Measurements from ENCODE around the gene DDX51. TPM values are rescaled to one million over a fixed set of nuclear protein-coding genes. Genes with fewer than 3 reads are reported as not detected.

The DDX51 gene
- polyA plus RNA-seq, 2 of the 4 experiments (the other 2 are of a cell fraction): 10.2 to 22.6 TPM

DNA sequence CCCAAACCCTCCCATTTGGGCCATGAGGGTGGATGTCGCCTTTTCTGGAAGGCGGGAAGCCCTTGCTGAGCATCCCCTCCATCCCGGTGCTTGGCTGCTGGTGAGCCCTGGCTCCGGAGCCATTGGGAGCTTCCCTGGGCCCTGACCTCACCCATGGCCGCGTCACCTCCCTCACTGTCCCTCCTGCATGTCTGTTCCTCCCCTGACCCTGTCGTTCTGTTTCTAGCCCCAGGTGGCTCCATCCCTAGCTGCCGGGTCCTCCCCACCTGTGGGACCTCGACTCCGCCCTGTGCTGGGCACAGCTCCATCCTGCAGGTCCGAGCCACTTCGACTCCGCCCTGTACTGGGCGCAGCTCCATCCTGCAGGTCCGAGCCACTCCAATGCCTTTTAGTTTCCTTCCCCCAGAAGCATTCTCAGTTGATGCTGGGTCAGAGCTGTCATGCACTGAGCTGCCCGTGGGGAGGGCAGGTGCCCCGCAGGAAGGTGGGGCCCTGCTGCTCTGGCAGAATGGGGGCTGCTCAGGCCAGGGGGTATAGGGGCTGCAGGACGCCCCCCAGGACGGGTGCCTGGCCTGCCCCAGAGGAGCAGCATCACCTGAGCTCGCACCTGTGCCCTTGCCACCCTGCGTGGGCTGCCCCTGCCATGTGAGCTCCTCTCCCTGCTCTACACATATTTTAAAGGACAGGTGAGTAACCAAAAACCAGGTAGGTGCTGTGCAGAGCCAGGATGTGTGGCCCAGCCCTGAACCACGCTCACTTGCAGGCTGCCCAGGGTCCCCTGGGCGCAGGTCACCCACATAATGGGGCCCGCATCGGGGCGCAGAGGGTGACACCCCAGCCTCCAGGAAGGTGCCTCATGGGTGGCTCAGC, 19.2 kb upstream of the DDX51 start:
- no peak overlapping the region for H3K27ac ChIP-seq
- H3K4me3 ChIP-seq: no peak overlapping the region
- DNase-seq (ENCODE audit: low read depth in 1 of 2, low spot score in 1 of 2) (no peak), FAIRE-seq (no peak), ATAC-seq (peak; percentile 31 to 56)
- ChIA-PET CTCF (interaction anchor here (0.8 to 3.5 kb wide), 6 partner anchors 10 to 251 kb away, joined by 3 to 18 read pairs (median 5); no protein-coding TSS in a partner anchor), POLR2A (no interaction called here)
- peaks cover 11% of the 10 kb centered on the region for H3K4me1 ChIP-seq
- no peaks in the 10 kb centered on the region for H3K9me3 ChIP-seq
- peak overlapping the region; percentile 65 for H3K4me2 ChIP-seq
- 50% methylated on average over 26 of the region's 26 CpGs for WGBS (ENCODE audit: missing lambda C conversion rate)
- TF ChIP-seq, protein P1, sequence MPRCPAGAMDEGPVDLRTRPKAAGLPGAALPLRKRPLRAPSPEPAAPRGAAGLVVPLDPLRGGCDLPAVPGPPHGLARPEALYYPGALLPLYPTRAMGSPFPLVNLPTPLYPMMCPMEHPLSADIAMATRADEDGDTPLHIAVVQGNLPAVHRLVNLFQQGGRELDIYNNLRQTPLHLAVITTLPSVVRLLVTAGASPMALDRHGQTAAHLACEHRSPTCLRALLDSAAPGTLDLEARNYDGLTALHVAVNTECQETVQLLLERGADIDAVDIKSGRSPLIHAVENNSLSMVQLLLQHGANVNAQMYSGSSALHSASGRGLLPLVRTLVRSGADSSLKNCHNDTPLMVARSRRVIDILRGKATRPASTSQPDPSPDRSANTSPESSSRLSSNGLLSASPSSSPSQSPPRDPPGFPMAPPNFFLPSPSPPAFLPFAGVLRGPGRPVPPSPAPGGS (IDR thresholded peaks at IDR 0.05): no peak
- TF ChIP-seq ZFP36 (IDR thresholded peaks at IDR 0.05; ENCODE audit: borderline replicate concordance, partially characterized antibody): no peak
- TF ChIP-seq POLR2A (IDR thresholded peaks at IDR 0.05; ENCODE audit: low read length): 0 out of 2 replicates have a peak, but pooled peaks have one; percentile 20

DNA sequence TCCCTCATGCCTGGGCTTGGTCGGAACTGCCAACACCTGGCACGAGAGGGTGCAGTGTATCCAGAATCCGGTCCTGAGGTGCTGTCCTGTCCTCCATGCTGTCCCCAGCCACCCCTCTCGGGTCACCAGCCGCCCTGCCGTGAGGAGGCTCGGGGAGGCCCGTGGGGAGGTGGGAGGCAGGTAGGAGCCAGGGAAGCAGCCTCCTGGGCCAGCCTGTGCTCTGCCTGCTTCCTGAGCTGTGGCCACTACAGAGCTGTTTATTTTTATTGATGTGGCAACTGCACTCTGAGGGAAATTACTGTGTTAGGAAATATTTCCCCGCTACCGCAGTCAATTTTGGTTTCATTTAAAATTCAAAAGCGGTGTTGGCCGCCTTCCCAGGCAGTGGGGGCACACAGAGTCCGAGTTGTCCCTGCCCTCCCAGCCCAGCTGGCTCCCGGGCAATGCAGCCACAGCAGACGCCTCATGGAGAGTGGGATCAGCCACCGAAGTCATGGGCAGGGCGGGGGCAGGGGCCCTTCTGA, 18.5 kb upstream of the DDX51 start:
- H3K4me3 ChIP-seq: no peak overlapping the region
- 0 out of 6 replicates have a peak overlapping the region, but pooled peaks of 1 of the 2 experiments have one; percentile 3 for H3K27ac ChIP-seq
- FAIRE-seq: no peak
- no peak for DNase-seq (ENCODE audit: low read depth in 1 of 2, low spot score in 1 of 2)
- peak overlapping the region; percentile 65 for H3K4me2 ChIP-seq
- H3K4me1 ChIP-seq: peaks cover 11% of the 10 kb centered on the region
- peak; percentile 31 to 67 for ATAC-seq
- TF ChIP-seq, protein P2, sequence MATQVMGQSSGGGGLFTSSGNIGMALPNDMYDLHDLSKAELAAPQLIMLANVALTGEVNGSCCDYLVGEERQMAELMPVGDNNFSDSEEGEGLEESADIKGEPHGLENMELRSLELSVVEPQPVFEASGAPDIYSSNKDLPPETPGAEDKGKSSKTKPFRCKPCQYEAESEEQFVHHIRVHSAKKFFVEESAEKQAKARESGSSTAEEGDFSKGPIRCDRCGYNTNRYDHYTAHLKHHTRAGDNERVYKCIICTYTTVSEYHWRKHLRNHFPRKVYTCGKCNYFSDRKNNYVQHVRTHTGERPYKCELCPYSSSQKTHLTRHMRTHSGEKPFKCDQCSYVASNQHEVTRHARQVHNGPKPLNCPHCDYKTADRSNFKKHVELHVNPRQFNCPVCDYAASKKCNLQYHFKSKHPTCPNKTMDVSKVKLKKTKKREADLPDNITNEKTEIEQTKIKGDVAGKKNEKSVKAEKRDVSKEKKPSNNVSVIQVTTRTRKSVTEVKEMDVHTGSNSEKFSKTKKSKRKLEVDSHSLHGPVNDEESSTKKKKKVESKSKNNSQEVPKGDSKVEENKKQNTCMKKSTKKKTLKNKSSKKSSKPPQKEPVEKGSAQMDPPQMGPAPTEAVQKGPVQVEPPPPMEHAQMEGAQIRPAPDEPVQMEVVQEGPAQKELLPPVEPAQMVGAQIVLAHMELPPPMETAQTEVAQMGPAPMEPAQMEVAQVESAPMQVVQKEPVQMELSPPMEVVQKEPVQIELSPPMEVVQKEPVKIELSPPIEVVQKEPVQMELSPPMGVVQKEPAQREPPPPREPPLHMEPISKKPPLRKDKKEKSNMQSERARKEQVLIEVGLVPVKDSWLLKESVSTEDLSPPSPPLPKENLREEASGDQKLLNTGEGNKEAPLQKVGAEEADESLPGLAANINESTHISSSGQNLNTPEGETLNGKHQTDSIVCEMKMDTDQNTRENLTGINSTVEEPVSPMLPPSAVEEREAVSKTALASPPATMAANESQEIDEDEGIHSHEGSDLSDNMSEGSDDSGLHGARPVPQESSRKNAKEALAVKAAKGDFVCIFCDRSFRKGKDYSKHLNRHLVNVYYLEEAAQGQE (IDR thresholded peaks at IDR 0.05): no peak
- TF ChIP-seq CHD4 (IDR thresholded peaks at IDR 0.05; ENCODE audit: borderline replicate concordance) (no peak), EHF (CRISPR knock-in tag; IDR thresholded peaks at IDR 0.05) (no peak), HDAC2 (IDR thresholded peaks at IDR 0.05) (no peak), SMC3 (IDR thresholded peaks at IDR 0.05) (no peak), TP53 (CRISPR knock-in tag; IDR thresholded peaks at IDR 0.05) (no peak), NFE2L2 (conservative IDR thresholded peaks at IDR 0.05; ENCODE audit: low read length) (no peak), RAD21 (conservative IDR thresholded peaks at IDR 0.05 in 1 of 2, IDR thresholded peaks at IDR 0.05 in 1 of 2) (no peak)
- TF ChIP-seq, protein P3, sequence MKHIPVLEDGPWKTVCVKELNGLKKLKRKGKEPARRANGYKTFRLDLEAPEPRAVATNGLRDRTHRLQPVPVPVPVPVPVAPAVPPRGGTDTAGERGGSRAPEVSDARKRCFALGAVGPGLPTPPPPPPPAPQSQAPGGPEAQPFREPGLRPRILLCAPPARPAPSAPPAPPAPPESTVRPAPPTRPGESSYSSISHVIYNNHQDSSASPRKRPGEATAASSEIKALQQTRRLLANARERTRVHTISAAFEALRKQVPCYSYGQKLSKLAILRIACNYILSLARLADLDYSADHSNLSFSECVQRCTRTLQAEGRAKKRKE (CRISPR knock-in tag; IDR thresholded peaks at IDR 0.05; ENCODE audit: low read depth): no peak
- ChIA-PET POLR2A (no interaction called here), CTCF (interaction anchor here (0.8 to 3.5 kb wide), 6 partner anchors 9 to 252 kb away, joined by 3 to 18 read pairs (median 5); no protein-coding TSS in a partner anchor)
- no peaks in the 10 kb centered on the region for H3K9me3 ChIP-seq
- 26% methylated on average over 10 of the region's 17 CpGs for WGBS (ENCODE audit: missing lambda C conversion rate)

DNA sequence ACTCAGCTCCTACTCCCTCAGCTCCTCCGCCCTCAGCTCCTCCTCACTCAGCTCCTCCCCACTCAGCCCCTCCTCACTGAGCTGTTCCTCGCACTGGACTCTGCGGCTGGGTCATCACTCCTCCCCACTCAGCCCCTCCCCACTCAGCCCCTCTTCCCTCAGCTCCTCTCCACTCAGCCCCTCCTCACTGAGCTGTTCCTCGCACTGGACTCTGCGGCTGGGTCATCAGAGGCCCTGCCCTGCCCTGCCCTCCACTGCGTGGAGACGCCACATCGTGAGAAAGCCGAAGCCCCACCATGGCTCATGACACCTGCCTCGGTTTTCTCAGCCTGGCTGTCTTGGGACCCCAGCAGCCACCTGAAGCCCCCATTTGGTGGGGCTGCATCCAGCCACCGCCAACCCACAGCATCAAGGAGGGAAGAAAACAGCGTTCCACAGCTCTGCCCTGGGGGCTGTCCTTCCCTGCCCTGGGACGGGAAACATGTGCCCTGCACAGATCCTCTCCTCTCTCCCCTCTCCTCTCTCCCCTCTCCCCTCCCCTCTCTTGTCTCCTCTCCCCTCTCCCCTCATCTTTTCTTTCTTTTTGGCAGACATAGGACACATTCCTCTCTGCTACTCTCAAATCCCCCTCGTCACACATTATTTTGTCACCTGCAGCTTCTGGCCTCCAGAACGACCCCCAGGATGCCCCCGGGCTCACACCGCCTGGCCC, 17.8 kb upstream of the DDX51 start:
- CTCF ChIA-PET: interaction anchor here (1.2 to 3.5 kb wide), 4 partner anchors 8 to 252 kb away, joined by 3 to 18 read pairs (median 8); no protein-coding TSS in a partner anchor
- TF ChIP-seq CHD4 (IDR thresholded peaks at IDR 0.05; ENCODE audit: borderline replicate concordance): no peak
- TF ChIP-seq POLR2A (IDR thresholded peaks at IDR 0.05; ENCODE audit: low read length): no peak
- TF ChIP-seq, protein P4, sequence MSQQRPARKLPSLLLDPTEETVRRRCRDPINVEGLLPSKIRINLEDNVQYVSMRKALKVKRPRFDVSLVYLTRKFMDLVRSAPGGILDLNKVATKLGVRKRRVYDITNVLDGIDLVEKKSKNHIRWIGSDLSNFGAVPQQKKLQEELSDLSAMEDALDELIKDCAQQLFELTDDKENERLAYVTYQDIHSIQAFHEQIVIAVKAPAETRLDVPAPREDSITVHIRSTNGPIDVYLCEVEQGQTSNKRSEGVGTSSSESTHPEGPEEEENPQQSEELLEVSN (IDR thresholded peaks at IDR 0.05; ENCODE audit: borderline replicate concordance, low read depth): no peak
- TF ChIP-seq ZFP36 (IDR thresholded peaks at IDR 0.05; ENCODE audit: borderline replicate concordance, partially characterized antibody): no peak
- no peak for TF ChIP-seq FOSB (CRISPR knock-in tag; IDR thresholded peaks at IDR 0.05)
- TF ChIP-seq POLR2AphosphoS2 (conservative IDR thresholded peaks at IDR 0.05; ENCODE audit: low read length): no peak
- TF ChIP-seq, protein P5, sequence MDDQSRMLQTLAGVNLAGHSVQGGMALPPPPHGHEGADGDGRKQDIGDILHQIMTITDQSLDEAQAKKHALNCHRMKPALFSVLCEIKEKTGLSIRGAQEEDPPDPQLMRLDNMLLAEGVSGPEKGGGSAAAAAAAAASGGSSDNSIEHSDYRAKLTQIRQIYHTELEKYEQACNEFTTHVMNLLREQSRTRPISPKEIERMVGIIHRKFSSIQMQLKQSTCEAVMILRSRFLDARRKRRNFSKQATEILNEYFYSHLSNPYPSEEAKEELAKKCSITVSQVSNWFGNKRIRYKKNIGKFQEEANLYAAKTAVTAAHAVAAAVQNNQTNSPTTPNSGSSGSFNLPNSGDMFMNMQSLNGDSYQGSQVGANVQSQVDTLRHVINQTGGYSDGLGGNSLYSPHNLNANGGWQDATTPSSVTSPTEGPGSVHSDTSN (IDR thresholded peaks at IDR 0.05): no peak
- TF ChIP-seq NPAS2 (CRISPR knock-in tag; IDR thresholded peaks at IDR 0.05; ENCODE audit: borderline replicate concordance): no peak
- no peak for TF ChIP-seq NR3C1 (IDR thresholded peaks at IDR 0.05)
- TF ChIP-seq CBX2 (IDR thresholded peaks at IDR 0.05; ENCODE audit: borderline replicate concordance, low read depth): no peak
- TF ChIP-seq ESRRA (IDR thresholded peaks at IDR 0.05; ENCODE audit: borderline replicate concordance, low read length): no peak
- no peak for TF ChIP-seq KDM5A (IDR thresholded peaks at IDR 0.05)

More for the DNA sequence above, 17.8 kb upstream of the DDX51 start:
- Histone ChIP-seq H3K4me3 (no peak overlapping the region), H3K27ac (no peak overlapping the region), H3K9me3 (no peaks in the 10 kb centered on the region), H3K4me2 (peak overlapping the region; percentile 65; the same call in 2 of the 3 replicates), H3K4me1 (peaks cover 11% of the 10 kb centered on the region)
- ATAC-seq (peak in 1 of 2 experiments; percentile 26; a peak in 3 of 6 replicates), FAIRE-seq (no peak), DNase-seq (ENCODE audit: low read depth in 1 of 2, low spot score in 1 of 2) (no peak)
- 66% methylated on average over 15 of the region's 17 CpGs for WGBS (ENCODE audit: missing lambda C conversion rate)
- POLR2A ChIA-PET: no interaction called here

Data from A549 (cell line).